Measurements from ENCODE around the gene TCTN2. TPM values are rescaled to one million over a fixed set of nuclear protein-coding genes. Genes with fewer than 3 reads are reported as not detected.

Gene TCTN2
- total and polyA plus RNA-seq, 9 of the 15 experiments (the other 6 are each of a cell fraction or from before 2014, with no cell fraction given): 0.58 to 5.5 (median 3.6) TPM

DNA sequence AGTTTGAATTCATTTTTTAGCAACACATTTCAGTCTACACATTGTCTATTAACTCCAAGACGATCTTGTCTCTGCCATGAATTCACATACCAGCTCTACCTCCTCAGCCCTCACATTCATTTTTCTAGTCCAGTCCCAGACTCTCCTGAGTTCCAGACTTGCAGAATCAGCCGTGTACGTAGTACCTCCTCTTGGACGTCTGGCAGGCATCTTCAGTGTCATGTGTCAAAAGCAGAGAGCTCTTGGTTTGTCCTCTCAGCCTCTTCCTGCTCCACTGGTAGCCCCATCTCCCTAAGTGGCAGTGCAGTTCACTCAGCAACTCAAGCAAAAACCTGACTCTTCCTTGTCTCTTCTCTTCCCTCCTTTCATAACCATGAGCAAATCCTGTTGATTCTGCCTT lies 14.5 kb upstream of the TCTN2 start:
- FAIRE-seq: no peak
- POLR2A ChIA-PET: interaction anchor here (0.6 to 1.2 kb wide), 3 partner anchors 12 to 1156 kb away, joined by 3 to 4 read pairs (median 4); partner anchors contain the start of gene ZCCHC8
- Histone ChIP-seq H3K9me1 (ENCODE audit: control insufficient read depth, insufficient read depth, low read length) (no peaks in the 10 kb centered on the region), H3K9me3 (replicated peaks; ENCODE audit: control insufficient read depth, insufficient read depth, low read depth, low read length) (no peaks in the 10 kb centered on the region), H2AFZ (ENCODE audit: low read depth, low read length) (no peak overlapping the region), H3K9ac (ENCODE audit: insufficient read depth in 1 of 2, low read depth in 2 of 2, low read length in 2 of 2) (no peak overlapping the region; a peak in 1 of 4 replicates), H3K79me2 (ENCODE audit: control insufficient read depth, insufficient read depth, low read length) (no peaks in the 10 kb centered on the region), H3K27ac (ENCODE audit: extremely low read depth, low read depth, low read length) (no peak overlapping the region), H3K27me3 (ENCODE audit: control insufficient read depth in 2 of 2, insufficient read depth in 2 of 2, low read length in 2 of 2) (no peaks in the 10 kb centered on the region), H3K36me3 (ENCODE audit: control insufficient read depth, insufficient read depth, low read length) (peaks cover 89% of the 10 kb centered on the region), H4K20me1 (replicated peaks; ENCODE audit: control insufficient read depth, insufficient read depth, low read length) (no peaks in the 10 kb centered on the region), H3K4me3 (no peak overlapping the region), H3K4me1 (replicated peaks in 1 of 2; ENCODE audit: control insufficient read depth in 2 of 2, insufficient read depth in 2 of 2, low read length in 2 of 2) (no peaks in the 10 kb centered on the region; a peak in 1 of 5 replicates), H3K4me2 (ENCODE audit: insufficient read depth, low read length) (no peak overlapping the region)
- TF ChIP-seq CBX5 (IDR thresholded peaks at IDR 0.05; ENCODE audit: borderline replicate concordance, low read depth) (no peak), ZNF696 (CRISPR knock-in tag; conservative IDR thresholded peaks at IDR 0.05) (no peak), TEAD4 (IDR thresholded peaks at IDR 0.05; ENCODE audit: low read length) (no peak), TEAD4 (CRISPR knock-in tag; IDR thresholded peaks at IDR 0.05; ENCODE audit: borderline replicate concordance) (no peak), ZFP30 (CRISPR knock-in tag; IDR thresholded peaks at IDR 0.05; ENCODE audit: borderline replicate concordance) (no peak), RCOR1 (IDR thresholded peaks at IDR 0.05; ENCODE audit: borderline replicate concordance in 1 of 2, low read depth in 2 of 2, low read length in 2 of 2) (no peak), ZNF280A (IDR thresholded peaks at IDR 0.05; ENCODE audit: low read depth, partially characterized antibody) (no peak), NR0B1 (IDR thresholded peaks at IDR 0.05; ENCODE audit: partially characterized antibody) (no peak), GABPA (tag; conservative IDR thresholded peaks at IDR 0.05; ENCODE audit: low read depth) (no peak), CHD4 (IDR thresholded peaks at IDR 0.05; ENCODE audit: insufficient read depth, insufficient replicate concordance, low read depth, low read length, poor library complexity, severe bottlenecking) (no peak), MEF2A (IDR thresholded peaks at IDR 0.05; ENCODE audit: control insufficient read depth, low read depth, low read length) (no peak), ZFP36 (IDR thresholded peaks at IDR 0.05; ENCODE audit: low read depth, low read length, partially characterized antibody) (no peak), PHF21A (IDR thresholded peaks at IDR 0.05; ENCODE audit: borderline replicate concordance, low read depth) (no peak), FOS (IDR thresholded peaks at IDR 0.05; ENCODE audit: extremely low read depth, insufficient read length) (no peak), ZNF57 (CRISPR knock-in tag; IDR thresholded peaks at IDR 0.05) (no peak), ZNF41 (CRISPR knock-in tag; conservative IDR thresholded peaks at IDR 0.05) (no peak), ZNF133 (CRISPR knock-in tag; IDR thresholded peaks at IDR 0.05) (no peak), MIER1 (IDR thresholded peaks at IDR 0.05; ENCODE audit: low read depth) (no peak), FOXK2 (conservative IDR thresholded peaks at IDR 0.05 in 1 of 2, IDR thresholded peaks at IDR 0.05 in 1 of 2; ENCODE audit: low read depth in 2 of 2) (no peak)
- TF ChIP-seq, protein P1, sequence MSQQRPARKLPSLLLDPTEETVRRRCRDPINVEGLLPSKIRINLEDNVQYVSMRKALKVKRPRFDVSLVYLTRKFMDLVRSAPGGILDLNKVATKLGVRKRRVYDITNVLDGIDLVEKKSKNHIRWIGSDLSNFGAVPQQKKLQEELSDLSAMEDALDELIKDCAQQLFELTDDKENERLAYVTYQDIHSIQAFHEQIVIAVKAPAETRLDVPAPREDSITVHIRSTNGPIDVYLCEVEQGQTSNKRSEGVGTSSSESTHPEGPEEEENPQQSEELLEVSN (IDR thresholded peaks at IDR 0.05; ENCODE audit: borderline replicate concordance in 1 of 2, extremely low read depth in 1 of 2, insufficient read depth in 1 of 2, insufficient read length in 1 of 2, low read depth in 1 of 2, low read length in 1 of 2, poor library complexity in 1 of 2, severe bottlenecking in 1 of 2): no peak
- no peak for DNase-seq (ENCODE audit: extremely low read depth in 1 of 4, low spot score in 3 of 4)
- no TSS peak for BruUV-seq (replicated peaks)
- WGBS (ENCODE audit: insufficient coverage, low coverage, missing lambda C conversion rate): 76% methylated on average over 4 of the region's 4 CpGs
- CTCF ChIA-PET (ENCODE audit: low intra/inter-chr PET ratio): no interaction called here
- in situ Hi-C loops (cut with MboI) (no loop called here), intact Hi-C loops (cut with micrococcal nuclease) (no loop called here)
- no peak for ATAC-seq

Measured in K562 (cell line).